PC-9 (cell line): ENCODE data around the gene RALGAPB. TPM values are rescaled to one million over a fixed set of nuclear protein-coding genes. Genes with fewer than 3 reads are reported as not detected.

Source experiments
- BruUV-seq: library from RNA; stranded (reverse); fragments of 400-500 nt; replicated peaks from 2 replicates; lab custom pipeline; 2021; lab: Mats Ljungman, UMichigan
- CTCF ChIA-PET: fragments of 300-600 bp; sonication (Branson Sonifier 250); formaldehyde crosslinking; loops from one replicate; lab custom pipeline; 2022; ENCODE audit warnings: antibody characterized with exemption; lab: Charles Lee
- POLR2A ChIA-PET: fragments of 300-600 bp; sonication (Branson Sonifier 250); formaldehyde crosslinking; loops from one replicate; lab custom pipeline; 2022; ENCODE audit warnings: antibody characterized with exemption; ENCODE audit not compliant: unreplicated experiment; lab: Charles Lee
- DNase-seq, 2 experiments: peaks; one replicate each; pipeline versions ENCODE4 v3.0.0 to v3.0.0-alpha.2; 2015 to 2022; ENCODE audit warnings: mixed read lengths in 1 of 2
- H2AFZ ChIP-seq: fragments of 200-600 bp; sonication (generic); 2 replicates; pipeline ENCODE4 v1.8.1; 2017; ENCODE audit warnings: antibody characterized with exemption
- H3F3A ChIP-seq: fragments of 200-600 bp; sonication (generic); 2 replicates; pipeline ENCODE4 v1.8.1; 2017; ENCODE audit warnings: antibody characterized with exemption, mild to moderate bottlenecking, low read depth; ENCODE audit not compliant: insufficient read depth
- H3K27ac ChIP-seq: fragments of 200-600 bp; sonication (generic); 2 replicates; pipeline ENCODE4 v1.6.1; 2016; ENCODE audit warnings: mixed run types
- H3K27me3 ChIP-seq: fragments of 200-600 bp; sonication (generic); 2 replicates; pipeline ENCODE4 v1.6.1; 2016; ENCODE audit warnings: low read depth, mixed run types; ENCODE audit not compliant: insufficient read depth
- H3K36me3 ChIP-seq: fragments of 200-600 bp; sonication (generic); 2 replicates; pipeline ENCODE4 v1.6.1; 2016; ENCODE audit warnings: low read depth, mixed run types
- H3K4me1 ChIP-seq: fragments of 200-600 bp; sonication (generic); replicated peaks from 2 replicates; pipeline ENCODE4 v1.6.1; 2016; ENCODE audit warnings: mixed run types; ENCODE audit not compliant: insufficient read depth
- H3K4me2 ChIP-seq: fragments of 200-600 bp; sonication (generic); 2 replicates; pipeline ENCODE4 v1.6.1; 2017; ENCODE audit warnings: mixed run types
- H3K4me3 ChIP-seq: fragments of 200-600 bp; sonication (generic); 2 replicates; pipeline ENCODE4 v1.6.1; 2016; ENCODE audit warnings: mixed run types
- H3K79me2 ChIP-seq: fragments of 200-600 bp; sonication (generic); 2 replicates; pipeline ENCODE4 v1.6.1; 2017; ENCODE audit warnings: low read depth, mixed run types
- H3K9me2 ChIP-seq: fragments of 200-600 bp; sonication (generic); 2 replicates; pipeline ENCODE4 v1.8.1; 2017; ENCODE audit warnings: mild to moderate bottlenecking; ENCODE audit not compliant: insufficient read depth
- H3K9me3 ChIP-seq: fragments of 200-600 bp; sonication (generic); 2 replicates; pipeline ENCODE4 v1.8.1; 2016; ENCODE audit warnings: low read depth; ENCODE audit not compliant: insufficient read depth
- H4K20me1 ChIP-seq: fragments of 200-600 bp; sonication (generic); 2 replicates; pipeline ENCODE4 v1.8.1; 2017; ENCODE audit not compliant: insufficient read depth
- EZH2 ChIP-seq: fragments of 200-600 bp; sonication (generic); IDR thresholded peaks from 2 replicates; pipeline ENCODE4 v1.8.0; 2017; ENCODE audit warnings: antibody characterized with exemption, low read depth
- intact Hi-C: fragments of 100-400 bp; cut with micrococcal nuclease; formaldehyde crosslinking; loops from one replicate; pipeline ENCODE4 v1.10.0; 2022; ENCODE audit not compliant: unreplicated experiment
- total RNA-seq: library from RNA; stranded (reverse); gene quantifications from 2 replicates; pipeline ENCODE4 v1.2.3, GENCODE V29; 2021
- TF ChIP-seq, protein P1 (sequence below): fragments of 200-600 bp; sonication (generic); conservative IDR thresholded peaks from 2 replicates; pipeline ENCODE4 v1.6.1; 2017; ENCODE audit warnings: mixed run types, antibody characterized with exemption, mild to moderate bottlenecking, moderate library complexity

Gene RALGAPB
- total RNA-seq, 1 experiment from 2014 or later = 40.2 TPM

- POLR2A ChIA-PET = interaction anchor here (0.6 to 0.7 kb wide), 2 partner anchors 86 to 452 kb away, joined by 3 to 5 read pairs; no protein-coding TSS in a partner anchor
- Histone ChIP-seq H3K4me3 (no peak overlapping the region), H3K4me1 (peaks cover 36% of the 10 kb centered on the region), H3K27ac (peak overlapping the region; percentile 91), H4K20me1 (no peaks in the 10 kb centered on the region), H3F3A (peaks cover 18% of the 10 kb centered on the region), H3K79me2 (no peaks in the 10 kb centered on the region), H3K9me3 (no peaks in the 10 kb centered on the region), H3K36me3 (no peaks in the 10 kb centered on the region), H2AFZ (no peak overlapping the region), H3K27me3 (no peaks in the 10 kb centered on the region), H3K9me2 (no peaks in the 10 kb centered on the region), H3K4me2 (peak overlapping the region; percentile 73)
- intact Hi-C loops = no loop called here
- BruUV-seq = no TSS peak
- CTCF ChIA-PET = interaction anchor here (0.8 kb wide), 1 partner anchor 12 kb away, joined by 3 read pairs; no protein-coding TSS in a partner anchor
- no peak for DNase-seq
- TF ChIP-seq, protein P1, sequence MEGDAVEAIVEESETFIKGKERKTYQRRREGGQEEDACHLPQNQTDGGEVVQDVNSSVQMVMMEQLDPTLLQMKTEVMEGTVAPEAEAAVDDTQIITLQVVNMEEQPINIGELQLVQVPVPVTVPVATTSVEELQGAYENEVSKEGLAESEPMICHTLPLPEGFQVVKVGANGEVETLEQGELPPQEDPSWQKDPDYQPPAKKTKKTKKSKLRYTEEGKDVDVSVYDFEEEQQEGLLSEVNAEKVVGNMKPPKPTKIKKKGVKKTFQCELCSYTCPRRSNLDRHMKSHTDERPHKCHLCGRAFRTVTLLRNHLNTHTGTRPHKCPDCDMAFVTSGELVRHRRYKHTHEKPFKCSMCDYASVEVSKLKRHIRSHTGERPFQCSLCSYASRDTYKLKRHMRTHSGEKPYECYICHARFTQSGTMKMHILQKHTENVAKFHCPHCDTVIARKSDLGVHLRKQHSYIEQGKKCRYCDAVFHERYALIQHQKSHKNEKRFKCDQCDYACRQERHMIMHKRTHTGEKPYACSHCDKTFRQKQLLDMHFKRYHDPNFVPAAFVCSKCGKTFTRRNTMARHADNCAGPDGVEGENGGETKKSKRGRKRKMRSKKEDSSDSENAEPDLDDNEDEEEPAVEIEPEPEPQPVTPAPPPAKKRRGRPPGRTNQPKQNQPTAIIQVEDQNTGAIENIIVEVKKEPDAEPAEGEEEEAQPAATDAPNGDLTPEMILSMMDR = no peak
- TF ChIP-seq EZH2 = no peak
These were observed 143.8 kb downstream of the RALGAPB start for GRCh38 chr20:38616457-38616856.

GRCh38 chr20:38617011-38617829, 144.6 kb downstream of the RALGAPB start:
- Histone ChIP-seq H4K20me1 (no peaks in the 10 kb centered on the region), H3K27me3 (no peaks in the 10 kb centered on the region), H3K9me3 (no peaks in the 10 kb centered on the region), H3K4me2 (peak overlapping the region; percentile 73), H3K4me3 (no peak overlapping the region), H2AFZ (no peak overlapping the region), H3K9me2 (no peaks in the 10 kb centered on the region), H3K79me2 (no peaks in the 10 kb centered on the region), H3F3A (peaks cover 18% of the 10 kb centered on the region), H3K36me3 (no peaks in the 10 kb centered on the region), H3K27ac (peak overlapping the region; percentile 91), H3K4me1 (peaks cover 36% of the 10 kb centered on the region)
- ChIA-PET CTCF (interaction anchor here (0.8 kb wide), 1 partner anchor 13 kb away, joined by 3 read pairs; no protein-coding TSS in a partner anchor), POLR2A (interaction anchor here (0.7 kb wide), 1 partner anchor 94 kb away, joined by 3 read pairs; no protein-coding TSS in a partner anchor)
- DNase-seq = peak; percentile 87 to 93
- intact Hi-C loops = no loop called here
- TF ChIP-seq EZH2 = no peak
- TF ChIP-seq, protein P1 = no peak
- BruUV-seq = no TSS peak

DNA sequence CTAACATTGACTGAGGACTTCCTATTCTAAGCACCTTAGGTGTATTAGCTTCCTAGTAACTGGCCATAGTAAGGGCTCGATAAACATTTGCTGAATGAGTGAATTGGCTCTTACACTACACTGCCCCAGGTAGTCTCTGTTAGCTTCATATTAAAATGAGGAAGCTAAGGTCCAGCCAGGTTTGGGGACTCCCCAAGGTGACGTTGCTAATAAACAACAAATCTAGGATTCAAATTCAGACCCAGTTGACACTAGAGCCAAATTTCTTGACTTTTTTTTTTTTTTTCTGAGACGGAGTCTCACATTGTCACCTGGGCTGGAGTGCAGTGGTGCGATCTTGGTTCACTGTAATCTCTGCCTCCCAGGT, 145.2 kb downstream of the RALGAPB start:
- Histone ChIP-seq H3K27ac (peak overlapping the region; percentile 91), H3F3A (peaks cover 18% of the 10 kb centered on the region)
- POLR2A ChIA-PET = no interaction called here

More for the DNA sequence above, 145.2 kb downstream of the RALGAPB start:
- no peak for TF ChIP-seq EZH2
- TF ChIP-seq, protein P1 = no peak
- Histone ChIP-seq H2AFZ (no peak overlapping the region), H3K9me2 (no peaks in the 10 kb centered on the region), H3K4me3 (no peak overlapping the region), H3K4me1 (peaks cover 30% of the 10 kb centered on the region), H3K79me2 (no peaks in the 10 kb centered on the region), H4K20me1 (no peaks in the 10 kb centered on the region), H3K9me3 (no peaks in the 10 kb centered on the region), H3K4me2 (peak overlapping the region; percentile 73), H3K27me3 (no peaks in the 10 kb centered on the region), H3K36me3 (no peaks in the 10 kb centered on the region)
- intact Hi-C loops = no loop called here
- no peak for DNase-seq
- no TSS peak for BruUV-seq
- CTCF ChIA-PET = no interaction called here
